A673 (cell line): Measurements from ENCODE around the gene SOX15.

Experiments
- CTCF ChIP-seq: fragments of 300-800, 200-600 bp; sonication (generic); conservative IDR thresholded peaks from 2 replicates; pipeline ENCODE4 v1.5.1; 2017; ENCODE audit warnings: low read depth, mild to moderate bottlenecking, antibody characterized with exemption, low read length, moderate library complexity, mixed read lengths
- EZH2 ChIP-seq: fragments of 200-600 bp; sonication (generic); IDR thresholded peaks from 2 replicates; pipeline ENCODE4 v1.6.1; 2017; ENCODE audit warnings: borderline replicate concordance, low read depth, mild to moderate bottlenecking, mixed read lengths, antibody characterized with exemption, low read length; ENCODE audit not compliant: poor library complexity, severe bottlenecking

DNA sequence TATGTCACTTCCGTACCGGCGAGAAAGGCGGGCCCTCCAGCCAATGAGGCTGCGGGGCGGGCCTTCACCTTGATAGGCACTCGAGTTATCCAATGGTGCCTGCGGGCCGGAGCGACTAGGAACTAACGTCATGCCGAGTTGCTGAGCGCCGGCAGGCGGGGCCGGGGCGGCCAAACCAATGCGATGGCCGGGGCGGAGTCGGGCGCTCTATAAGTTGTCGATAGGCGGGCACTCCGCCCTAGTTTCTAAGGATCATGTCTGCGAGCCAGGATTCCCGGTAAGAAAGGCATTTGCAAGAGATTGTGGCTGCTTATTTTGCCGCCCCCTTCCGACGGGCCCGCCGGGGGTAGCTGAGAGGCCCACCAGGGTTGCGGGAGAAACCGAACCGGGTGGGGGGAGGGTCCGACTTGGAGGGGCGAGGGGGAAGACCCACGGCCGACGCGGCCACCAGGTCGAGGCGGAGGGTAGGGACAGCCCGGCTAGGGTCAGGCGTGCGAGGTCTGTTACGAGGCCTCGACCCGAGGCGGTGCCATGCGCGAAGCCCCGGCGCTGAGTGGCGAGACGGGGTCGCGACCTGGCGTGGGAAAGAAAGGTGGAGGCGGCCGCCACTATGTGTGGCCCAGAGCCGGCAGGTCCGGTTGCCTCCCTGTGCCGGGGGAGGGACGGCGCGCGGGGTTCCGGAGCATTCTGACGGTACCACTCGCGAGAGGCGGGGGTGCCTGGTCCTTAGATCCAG lies 17.1 kb downstream of the SOX15 start:
- no peak for TF ChIP-seq CTCF
- no peak for TF ChIP-seq EZH2
